Keratinocyte (primary cell): ENCODE results near the gene TMEM151B.
"Not testable (repeated sequence)": the region's sequence is repeated elsewhere in the genome, so short reads cannot be mapped to it uniquely, and the experiment has no call there.

Experiments used
- EZH2 ChIP-seq: IDR thresholded peaks from one replicate; pipeline ENCODE4 v1.6.1; 2012; ENCODE audit warnings: inconsistent platforms, mild to moderate bottlenecking, low read length, moderate library complexity
- TF ChIP-seq, protein P1 (sequence below), 3 experiments: IDR thresholded peaks in 1 of 3; conservative IDR thresholded peaks in 1 of 3; optimal IDR thresholded peaks in 1 of 3; 2 replicates in 2 of 3; 3 replicates in 1 of 3; pipeline versions ENCODE3 to v1.5.1; 2011; ENCODE audit warnings: low read length in 3 of 3, mild to moderate bottlenecking in 3 of 3, moderate library complexity in 2 of 3, control low read depth in 1 of 3, inconsistent platforms in 1 of 3; ENCODE audit not compliant: insufficient read depth in 2 of 3; ENCODE audit errors: extremely low read depth in 1 of 3

DNA sequence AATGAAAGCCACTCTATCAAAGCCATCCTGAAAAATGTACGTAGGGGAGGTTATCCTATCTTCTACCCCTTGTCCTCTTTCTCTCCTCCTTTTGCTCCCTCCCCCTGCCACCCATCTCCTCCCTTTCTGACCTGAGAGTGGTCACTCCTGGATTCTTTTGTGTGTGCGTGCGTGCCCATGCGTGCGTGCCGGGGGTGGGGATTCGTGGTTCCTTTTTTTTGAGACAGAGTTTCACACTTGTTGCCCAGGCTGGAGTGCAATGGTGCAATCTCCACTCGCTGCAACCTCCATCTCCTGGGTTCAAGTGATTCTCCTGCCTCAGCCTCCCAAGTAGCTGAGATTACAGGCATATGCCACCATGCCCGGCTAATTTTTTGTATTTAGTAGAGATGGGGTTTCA is 38.8 kb upstream of the TMEM151B start:
- TF ChIP-seq, protein P1, sequence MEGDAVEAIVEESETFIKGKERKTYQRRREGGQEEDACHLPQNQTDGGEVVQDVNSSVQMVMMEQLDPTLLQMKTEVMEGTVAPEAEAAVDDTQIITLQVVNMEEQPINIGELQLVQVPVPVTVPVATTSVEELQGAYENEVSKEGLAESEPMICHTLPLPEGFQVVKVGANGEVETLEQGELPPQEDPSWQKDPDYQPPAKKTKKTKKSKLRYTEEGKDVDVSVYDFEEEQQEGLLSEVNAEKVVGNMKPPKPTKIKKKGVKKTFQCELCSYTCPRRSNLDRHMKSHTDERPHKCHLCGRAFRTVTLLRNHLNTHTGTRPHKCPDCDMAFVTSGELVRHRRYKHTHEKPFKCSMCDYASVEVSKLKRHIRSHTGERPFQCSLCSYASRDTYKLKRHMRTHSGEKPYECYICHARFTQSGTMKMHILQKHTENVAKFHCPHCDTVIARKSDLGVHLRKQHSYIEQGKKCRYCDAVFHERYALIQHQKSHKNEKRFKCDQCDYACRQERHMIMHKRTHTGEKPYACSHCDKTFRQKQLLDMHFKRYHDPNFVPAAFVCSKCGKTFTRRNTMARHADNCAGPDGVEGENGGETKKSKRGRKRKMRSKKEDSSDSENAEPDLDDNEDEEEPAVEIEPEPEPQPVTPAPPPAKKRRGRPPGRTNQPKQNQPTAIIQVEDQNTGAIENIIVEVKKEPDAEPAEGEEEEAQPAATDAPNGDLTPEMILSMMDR (optimal IDR thresholded peaks at IDR 0.05 in 1 of 3, IDR thresholded peaks at IDR 0.05 in 1 of 3, conservative IDR thresholded peaks at IDR 0.05 in 1 of 3; ENCODE audit: extremely low read depth in 1 of 3, insufficient read depth in 2 of 3, low read length in 3 of 3) = not testable (repeated sequence)
- not testable (repeated sequence) for TF ChIP-seq EZH2
